HFF-Myc (cell line): ENCODE data around the gene SPART.

Experiments used
- DNase-seq: peaks from one replicate; pipeline ENCODE4 v3.0.0-alpha.2; 2011; ENCODE audit warnings: low read depth; ENCODE audit errors: extremely low read depth
- H3K4me3 ChIP-seq: replicated peaks from 2 replicates; pipeline ENCODE4 v1.5.1; 2011; ENCODE audit warnings: low read depth, mild to moderate bottlenecking, control low read depth, low read length
- TF ChIP-seq, protein P1 (sequence below): IDR thresholded peaks from 2 replicates; pipeline ENCODE4 v1.5.1; 2012; ENCODE audit warnings: mild to moderate bottlenecking, low read depth, low read length, control low read depth; ENCODE audit errors: missing control alignments

The SPART gene

DNA sequence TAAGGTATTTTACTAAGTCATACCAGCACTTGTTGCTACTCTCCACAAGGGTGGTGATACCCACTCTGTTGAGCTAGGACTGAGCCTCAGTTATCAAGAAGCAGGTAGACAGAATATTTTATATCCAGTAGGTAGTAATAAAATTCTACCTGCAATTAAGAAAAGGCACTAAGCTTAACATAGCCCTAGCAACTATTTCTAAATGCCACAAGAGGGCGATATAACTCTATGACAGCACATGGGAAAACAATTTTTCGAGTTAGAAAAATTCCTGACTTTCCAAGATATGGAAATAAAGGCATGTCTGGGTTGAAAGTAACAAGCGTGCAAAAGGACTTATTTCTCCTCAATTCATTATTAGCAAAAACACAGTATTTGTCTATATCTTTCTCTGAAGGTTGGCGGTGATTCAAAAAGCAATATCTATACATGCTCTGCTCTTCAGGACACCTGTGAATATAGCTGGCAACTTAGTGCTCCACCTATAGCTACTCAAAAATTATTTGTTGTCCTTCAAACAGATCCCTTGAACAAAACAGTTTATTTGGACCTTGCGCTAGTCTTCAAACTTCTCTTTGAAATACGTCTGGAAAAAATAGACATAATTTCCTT lies 63.3 kb downstream of the SPART start:
- no peak overlapping the region for H3K4me3 ChIP-seq
- DNase-seq = no peak
- TF ChIP-seq, protein P1, sequence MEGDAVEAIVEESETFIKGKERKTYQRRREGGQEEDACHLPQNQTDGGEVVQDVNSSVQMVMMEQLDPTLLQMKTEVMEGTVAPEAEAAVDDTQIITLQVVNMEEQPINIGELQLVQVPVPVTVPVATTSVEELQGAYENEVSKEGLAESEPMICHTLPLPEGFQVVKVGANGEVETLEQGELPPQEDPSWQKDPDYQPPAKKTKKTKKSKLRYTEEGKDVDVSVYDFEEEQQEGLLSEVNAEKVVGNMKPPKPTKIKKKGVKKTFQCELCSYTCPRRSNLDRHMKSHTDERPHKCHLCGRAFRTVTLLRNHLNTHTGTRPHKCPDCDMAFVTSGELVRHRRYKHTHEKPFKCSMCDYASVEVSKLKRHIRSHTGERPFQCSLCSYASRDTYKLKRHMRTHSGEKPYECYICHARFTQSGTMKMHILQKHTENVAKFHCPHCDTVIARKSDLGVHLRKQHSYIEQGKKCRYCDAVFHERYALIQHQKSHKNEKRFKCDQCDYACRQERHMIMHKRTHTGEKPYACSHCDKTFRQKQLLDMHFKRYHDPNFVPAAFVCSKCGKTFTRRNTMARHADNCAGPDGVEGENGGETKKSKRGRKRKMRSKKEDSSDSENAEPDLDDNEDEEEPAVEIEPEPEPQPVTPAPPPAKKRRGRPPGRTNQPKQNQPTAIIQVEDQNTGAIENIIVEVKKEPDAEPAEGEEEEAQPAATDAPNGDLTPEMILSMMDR = peak; percentile 66

DNA sequence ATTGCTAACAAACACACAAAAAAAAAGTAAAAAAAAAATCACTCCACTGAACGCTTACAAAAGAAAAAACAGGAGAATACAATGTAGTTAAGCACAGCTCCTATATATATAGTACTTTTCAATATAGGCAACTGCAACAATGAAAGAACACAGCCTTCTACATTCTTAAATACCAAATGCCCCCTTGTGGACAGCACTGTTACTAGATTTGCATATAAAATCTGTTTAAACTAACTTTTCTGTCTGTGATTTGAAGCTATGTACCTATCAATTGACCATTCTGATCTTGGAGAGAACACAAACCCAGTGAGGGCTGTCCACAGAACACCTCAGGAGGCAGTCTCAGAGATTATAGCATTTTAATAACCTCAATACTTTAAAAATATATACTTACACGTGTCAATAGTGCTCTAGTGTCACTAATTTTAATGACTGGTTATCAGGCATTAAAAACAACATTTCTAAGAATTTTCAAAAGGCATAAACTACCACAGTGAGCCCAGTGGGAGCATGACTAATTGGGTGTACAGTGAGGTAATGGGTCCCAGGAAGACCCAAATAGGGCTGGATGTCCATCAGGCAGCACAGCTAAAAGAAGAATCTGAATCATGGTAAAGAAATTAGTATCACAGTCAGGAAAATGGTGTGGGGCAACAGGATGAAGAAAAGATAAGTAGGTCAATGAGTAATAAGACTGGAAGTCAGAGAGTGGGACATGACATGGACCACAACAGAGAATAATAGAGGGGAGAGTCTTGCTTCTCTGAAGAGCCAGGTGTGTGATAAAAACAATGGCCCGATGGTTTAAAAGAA lies 70.8 kb downstream of the SPART start:
- H3K4me3 ChIP-seq = no peak overlapping the region
- DNase-seq = no peak
- TF ChIP-seq, protein P1 = peak; percentile 47

DNA sequence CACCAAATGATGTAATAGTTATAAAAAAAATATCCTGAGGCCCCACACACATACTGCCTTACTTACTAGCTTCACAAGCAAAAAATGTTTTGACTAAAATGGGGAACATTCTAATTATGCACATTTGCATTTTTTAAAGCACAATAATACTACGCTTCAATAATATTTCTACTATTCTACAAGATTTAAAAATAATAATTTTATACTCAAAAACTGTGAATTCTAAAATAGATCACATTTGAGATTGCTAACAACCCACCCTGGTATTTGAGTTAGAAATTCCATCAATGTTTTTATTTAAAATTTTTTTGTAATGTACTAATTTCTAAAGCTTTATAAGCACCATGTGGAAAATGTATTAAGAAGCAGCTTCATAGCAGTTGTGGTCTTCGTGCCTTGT lies 72.8 kb downstream of the SPART start:
- DNase-seq = no peak
- TF ChIP-seq, protein P1 = no peak
- no peak overlapping the region for H3K4me3 ChIP-seq

DNA sequence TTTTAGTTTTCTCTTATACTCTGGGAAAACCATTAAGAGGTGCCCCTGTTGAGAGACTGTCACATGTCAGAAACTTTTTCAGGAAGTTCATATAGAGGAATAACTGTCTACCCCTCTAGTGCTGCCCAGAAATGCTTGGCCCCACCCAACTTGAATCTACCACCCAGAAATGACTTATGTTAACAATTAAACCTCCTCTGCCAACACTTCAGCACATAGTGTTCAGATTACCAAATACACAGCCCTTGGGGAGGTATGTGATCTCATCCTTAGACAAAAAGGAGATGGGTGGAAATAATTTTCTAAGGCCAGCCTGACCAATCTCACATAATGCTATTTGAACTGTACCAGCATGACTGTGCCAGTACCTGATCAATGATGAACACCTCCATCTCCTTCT lies 84.2 kb downstream of the SPART start:
- H3K4me3 ChIP-seq = no peak overlapping the region
- TF ChIP-seq, protein P1 = no peak
- DNase-seq = no peak

DNA sequence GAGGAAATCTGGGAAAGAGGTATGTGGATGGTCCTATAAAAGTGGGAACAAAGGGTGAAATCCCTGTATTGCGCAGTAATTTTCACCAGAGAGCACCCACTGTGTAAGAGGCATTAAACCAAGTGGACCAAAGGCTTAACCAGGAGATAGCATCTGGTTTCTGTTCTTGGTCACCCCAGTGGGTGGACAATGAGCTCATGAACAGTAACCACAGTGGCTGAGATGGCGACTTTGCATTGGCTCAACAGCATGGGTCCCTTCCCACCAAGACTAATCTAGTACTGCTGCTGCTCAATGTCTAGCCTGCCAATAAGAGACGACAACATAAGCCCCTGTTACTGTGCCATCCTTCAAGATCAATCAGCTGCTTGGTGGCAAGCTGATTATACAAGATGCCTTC lies 85.2 kb downstream of the SPART start:
- no peak overlapping the region for H3K4me3 ChIP-seq
- TF ChIP-seq, protein P1 = no peak
- no peak for DNase-seq

DNA sequence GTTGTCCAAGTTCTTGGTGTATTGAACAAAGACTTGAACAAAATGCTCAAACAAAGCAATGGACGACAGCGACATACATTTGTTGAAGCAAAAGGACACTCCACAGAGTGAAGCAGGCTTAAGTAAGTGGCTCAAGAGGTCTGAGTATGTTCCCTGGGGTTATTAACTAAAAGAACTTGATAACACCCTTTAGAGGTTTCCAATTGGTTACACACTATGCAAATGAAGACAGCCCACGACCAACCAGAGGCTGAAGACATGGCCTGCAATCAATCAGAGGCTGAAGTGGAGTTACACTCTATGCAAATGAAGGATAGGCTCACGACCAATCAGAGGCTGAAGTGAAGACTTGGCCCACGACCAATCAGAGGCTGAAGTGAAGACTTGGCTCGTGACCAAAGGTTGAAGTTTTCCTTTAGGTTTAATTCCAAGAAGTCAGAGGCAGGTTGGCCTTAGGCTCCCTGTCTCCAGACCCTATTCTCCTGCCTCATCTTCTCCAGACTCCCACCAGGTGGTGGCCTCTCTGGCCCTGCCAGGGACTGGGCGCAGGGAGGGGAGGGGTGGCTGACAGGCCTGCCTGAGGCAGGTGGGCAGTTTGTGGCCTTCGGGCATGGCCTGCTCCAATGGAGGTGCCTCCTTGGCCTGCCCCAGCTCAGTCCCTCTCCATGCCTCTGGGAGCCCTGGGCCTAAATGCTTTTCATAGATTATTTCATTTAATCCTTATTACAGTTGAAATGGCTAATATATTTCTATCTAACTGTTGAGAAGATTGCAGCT lies 86.6 kb downstream of the SPART start:
- H3K4me3 ChIP-seq = no peak overlapping the region
- no peak for DNase-seq
- TF ChIP-seq, protein P1 = no peak
